GM06990 (cell line): ENCODE results near the gene PRSS8.

Experiments used
- DNase-seq: peaks from one replicate; pipeline ENCODE4 v3.0.0-alpha.2; 2011; ENCODE audit not compliant: insufficient read length; ENCODE audit errors: extremely low read depth
- H3K27me3 ChIP-seq: replicated peaks from 2 replicates; pipeline ENCODE4 v1.6.0; 2011; ENCODE audit warnings: low read length; ENCODE audit not compliant: control insufficient read depth, insufficient read depth
- H3K36me3 ChIP-seq: 2 replicates; pipeline ENCODE4 v1.5.1; 2011; ENCODE audit warnings: low read length; ENCODE audit not compliant: control insufficient read depth, insufficient read depth
- H3K4me3 ChIP-seq: replicated peaks from 2 replicates; pipeline ENCODE4 v1.5.1; 2011; ENCODE audit warnings: low read depth, mild to moderate bottlenecking, control low read depth, low read length
- TF ChIP-seq, protein P1 (sequence below): IDR thresholded peaks from 2 replicates; pipeline ENCODE4 v1.5.1; 2011; ENCODE audit warnings: low read length, control low read depth, mild to moderate bottlenecking, inconsistent platforms; ENCODE audit not compliant: insufficient read depth, poor library complexity, severe bottlenecking

PRSS8 gene

GRCh38 chr16:31099860-31100638, 35.5 kb downstream of the PRSS8 start:
- no peak for DNase-seq
- Histone ChIP-seq H3K27me3 (no peaks in the 10 kb centered on the region), H3K36me3 (no peaks in the 10 kb centered on the region), H3K4me3 (no peak overlapping the region)
- TF ChIP-seq, protein P1, sequence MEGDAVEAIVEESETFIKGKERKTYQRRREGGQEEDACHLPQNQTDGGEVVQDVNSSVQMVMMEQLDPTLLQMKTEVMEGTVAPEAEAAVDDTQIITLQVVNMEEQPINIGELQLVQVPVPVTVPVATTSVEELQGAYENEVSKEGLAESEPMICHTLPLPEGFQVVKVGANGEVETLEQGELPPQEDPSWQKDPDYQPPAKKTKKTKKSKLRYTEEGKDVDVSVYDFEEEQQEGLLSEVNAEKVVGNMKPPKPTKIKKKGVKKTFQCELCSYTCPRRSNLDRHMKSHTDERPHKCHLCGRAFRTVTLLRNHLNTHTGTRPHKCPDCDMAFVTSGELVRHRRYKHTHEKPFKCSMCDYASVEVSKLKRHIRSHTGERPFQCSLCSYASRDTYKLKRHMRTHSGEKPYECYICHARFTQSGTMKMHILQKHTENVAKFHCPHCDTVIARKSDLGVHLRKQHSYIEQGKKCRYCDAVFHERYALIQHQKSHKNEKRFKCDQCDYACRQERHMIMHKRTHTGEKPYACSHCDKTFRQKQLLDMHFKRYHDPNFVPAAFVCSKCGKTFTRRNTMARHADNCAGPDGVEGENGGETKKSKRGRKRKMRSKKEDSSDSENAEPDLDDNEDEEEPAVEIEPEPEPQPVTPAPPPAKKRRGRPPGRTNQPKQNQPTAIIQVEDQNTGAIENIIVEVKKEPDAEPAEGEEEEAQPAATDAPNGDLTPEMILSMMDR = no peak

GRCh38 chr16:31094424-31095120, 41.0 kb downstream of the PRSS8 start, which contains the start of gene VKORC1:
Gene VKORC1, minus strand, starts transcription at chr16:31094797. Its CDS starts 68 bp downstream, at chr16:31094729.
- H3K36me3 ChIP-seq = peaks cover 7% of the 10 kb centered on the region

DNA sequence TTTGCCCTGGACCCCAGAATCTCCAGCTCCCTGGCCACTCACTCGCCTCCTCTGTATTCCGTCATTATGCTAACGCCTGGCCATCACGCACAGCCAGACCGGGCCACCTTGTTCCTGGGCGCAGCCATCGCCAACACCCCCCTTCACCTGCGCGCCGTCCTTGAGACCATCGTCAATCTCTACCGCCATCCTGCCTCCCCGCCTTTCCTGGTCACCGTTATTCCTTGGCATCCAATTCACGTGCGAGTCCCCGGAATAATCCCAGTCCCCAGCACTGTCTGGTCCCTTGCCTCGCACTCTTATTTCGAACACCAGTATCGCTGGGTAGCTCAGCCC, 41.5 kb downstream of the PRSS8 start:
- TF ChIP-seq, protein P1 = no peak
- no peak for DNase-seq
- H3K4me3 ChIP-seq = peak overlapping the region; percentile 96

More at GRCh38 chr16:31094424-31095120, 41.0 kb downstream of the PRSS8 start, which contains the start of gene VKORC1:
- no peaks in the 10 kb centered on the region for H3K27me3 ChIP-seq
- DNase-seq = peak; percentile 92
- TF ChIP-seq, protein P1 = no peak
- H3K4me3 ChIP-seq = peak within 1 kb of the TSS; percentile 96

DNA sequence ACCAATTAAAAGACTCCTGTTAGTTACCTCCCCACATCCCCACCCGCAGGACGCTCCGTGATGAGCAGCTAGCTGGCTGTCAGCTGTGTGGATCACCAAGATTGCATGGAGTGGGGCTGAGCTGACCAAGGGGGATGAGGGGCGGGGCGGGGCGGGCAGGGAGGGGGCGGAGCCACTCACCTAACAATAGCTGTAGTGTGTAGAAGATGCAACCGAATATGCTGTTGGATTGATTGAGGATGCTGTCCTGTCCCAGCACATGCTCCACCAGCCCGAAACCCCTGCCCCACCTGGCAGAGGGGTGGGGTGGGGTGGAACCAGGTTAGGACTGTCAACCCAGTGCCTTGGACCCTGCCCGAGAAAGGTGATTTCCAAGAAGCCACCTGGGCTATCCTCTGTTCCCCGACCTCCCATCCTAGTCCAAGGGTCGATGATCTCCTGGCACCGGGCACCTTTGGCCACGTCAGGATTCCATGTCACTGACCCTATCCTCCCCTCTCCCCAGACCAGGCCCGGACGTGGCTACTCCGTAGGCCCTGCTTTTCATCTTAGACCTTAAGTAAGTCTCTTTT, 42.3 kb downstream of the PRSS8 start:
- DNase-seq = no peak

More for the DNA sequence above, 41.5 kb downstream of the PRSS8 start:
- H3K36me3 ChIP-seq = peaks cover 7% of the 10 kb centered on the region
- H3K27me3 ChIP-seq = no peaks in the 10 kb centered on the region

GRCh38 chr16:31092330-31092729, 43.2 kb downstream of the PRSS8 start:
- Histone ChIP-seq H3K27me3 (no peaks in the 10 kb centered on the region), H3K36me3 (peaks cover 7% of the 10 kb centered on the region), H3K4me3 (no peak overlapping the region)
- no peak for DNase-seq
- TF ChIP-seq, protein P1 = no peak

More for the DNA sequence above, 42.3 kb downstream of the PRSS8 start:
- no peaks in the 10 kb centered on the region for H3K27me3 ChIP-seq
- peaks cover 7% of the 10 kb centered on the region for H3K36me3 ChIP-seq
- peak overlapping the region; percentile 48 for H3K4me3 ChIP-seq
- TF ChIP-seq, protein P1 = no peak
